GM12864 (cell line): ENCODE measurements around the gene TRIM59.

Experiments
- DNase-seq: peaks from one replicate; pipeline ENCODE4 v3.0.0-alpha.2; 2011; ENCODE audit warnings: low read depth
- H3K4me3 ChIP-seq: 2 replicates; pipeline ENCODE4 v1.5.1; 2011; ENCODE audit warnings: mild to moderate bottlenecking, low read depth, low read length, control low read depth
- CTCF ChIP-seq: IDR thresholded peaks from 2 replicates; pipeline ENCODE4 v1.5.1; 2011; ENCODE audit warnings: low read depth, mild to moderate bottlenecking, moderate library complexity, low read length, control low read depth, inconsistent platforms; ENCODE audit errors: missing control alignments

The TRIM59 gene

GRCh38 chr3:160450846-160451245 is 1.3 kb upstream of the TRIM59 start:
- DNase-seq, result no peak
- no peak for TF ChIP-seq CTCF
- H3K4me3 ChIP-seq, result no peak overlapping the region

GRCh38 chr3:160448845-160449635 is 546 bp downstream of the TRIM59 start:
- TF ChIP-seq CTCF, result no peak
- peak overlapping the region; percentile 67 for H3K4me3 ChIP-seq
- DNase-seq, result peak; percentile 49

- TF ChIP-seq CTCF, result no peak
- no peak for DNase-seq
- no peak overlapping the region; the same call in 1 of the 2 replicates for H3K4me3 ChIP-seq
These were observed 2.0 kb downstream of the TRIM59 start for GRCh38 chr3:160447544-160447943.

GRCh38 chr3:160446522-160447056 is 3.0 kb downstream of the TRIM59 start:
- no peak for DNase-seq

GRCh38 chr3:160445854-160446253 is 3.7 kb downstream of the TRIM59 start:
- no peak for DNase-seq
- TF ChIP-seq CTCF, result no peak
- no peak overlapping the region for H3K4me3 ChIP-seq

More at GRCh38 chr3:160446522-160447056, 3.0 kb downstream of the TRIM59 start:
- H3K4me3 ChIP-seq, result no peak overlapping the region
- no peak for TF ChIP-seq CTCF

- no peak for DNase-seq
- H3K4me3 ChIP-seq, result no peak overlapping the region
- no peak for TF ChIP-seq CTCF
These were observed 5.2 kb downstream of the TRIM59 start for GRCh38 chr3:160444411-160444810.

GRCh38 chr3:160440687-160441086 is 8.9 kb downstream of the TRIM59 start:
- DNase-seq, result no peak
- no peak for TF ChIP-seq CTCF
- H3K4me3 ChIP-seq, result no peak overlapping the region
